ENCODE results near the gene SUOX.

The SUOX gene

GRCh38 chr12:55970775-55971174 is 26.3 kb upstream of the SUOX start:
- TF ChIP-seq EZH2 (IDR thresholded peaks at IDR 0.05; ENCODE audit: borderline replicate concordance, low read depth, low read length, severe bottlenecking), result no peak
- TF ChIP-seq, protein P1, sequence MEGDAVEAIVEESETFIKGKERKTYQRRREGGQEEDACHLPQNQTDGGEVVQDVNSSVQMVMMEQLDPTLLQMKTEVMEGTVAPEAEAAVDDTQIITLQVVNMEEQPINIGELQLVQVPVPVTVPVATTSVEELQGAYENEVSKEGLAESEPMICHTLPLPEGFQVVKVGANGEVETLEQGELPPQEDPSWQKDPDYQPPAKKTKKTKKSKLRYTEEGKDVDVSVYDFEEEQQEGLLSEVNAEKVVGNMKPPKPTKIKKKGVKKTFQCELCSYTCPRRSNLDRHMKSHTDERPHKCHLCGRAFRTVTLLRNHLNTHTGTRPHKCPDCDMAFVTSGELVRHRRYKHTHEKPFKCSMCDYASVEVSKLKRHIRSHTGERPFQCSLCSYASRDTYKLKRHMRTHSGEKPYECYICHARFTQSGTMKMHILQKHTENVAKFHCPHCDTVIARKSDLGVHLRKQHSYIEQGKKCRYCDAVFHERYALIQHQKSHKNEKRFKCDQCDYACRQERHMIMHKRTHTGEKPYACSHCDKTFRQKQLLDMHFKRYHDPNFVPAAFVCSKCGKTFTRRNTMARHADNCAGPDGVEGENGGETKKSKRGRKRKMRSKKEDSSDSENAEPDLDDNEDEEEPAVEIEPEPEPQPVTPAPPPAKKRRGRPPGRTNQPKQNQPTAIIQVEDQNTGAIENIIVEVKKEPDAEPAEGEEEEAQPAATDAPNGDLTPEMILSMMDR (IDR thresholded peaks at IDR 0.05; ENCODE audit: borderline replicate concordance, extremely low read depth, low read length, poor library complexity, severe bottlenecking), result no peak
- H3K4me3 ChIP-seq (ENCODE audit: low read depth in 1 of 2, low read length in 2 of 2), result no peak overlapping the region
- no peaks in the 10 kb centered on the region for H3K27me3 ChIP-seq (ENCODE audit: insufficient read depth, low read length, poor library complexity)
- peaks cover 58% of the 10 kb centered on the region for H3K79me2 ChIP-seq (ENCODE audit: insufficient read depth, low read length)
- H3K4me2 ChIP-seq (ENCODE audit: insufficient read depth, low read length), result no peak overlapping the region
- no peak overlapping the region for H3K9ac ChIP-seq (ENCODE audit: low read depth, low read length)
- no peak for ATAC-seq (ENCODE audit: insufficient read depth, low read depth)
- H3K27ac ChIP-seq (ENCODE audit: low read length), result no peak overlapping the region
- no peak for DNase-seq
- peaks cover 44% of the 10 kb centered on the region for H3K36me3 ChIP-seq (ENCODE audit: insufficient read depth, low read length)
- H2AFZ ChIP-seq (ENCODE audit: low read depth, low read length), result no peak overlapping the region
- no peaks in the 10 kb centered on the region for H3K9me3 ChIP-seq (ENCODE audit: insufficient read depth, low read length, severe bottlenecking)
- no peaks in the 10 kb centered on the region for H4K20me1 ChIP-seq (ENCODE audit: insufficient read depth, low read length)
- H3K4me1 ChIP-seq (ENCODE audit: insufficient read depth, low read length), result peaks cover 76% of the 10 kb centered on the region

DNA sequence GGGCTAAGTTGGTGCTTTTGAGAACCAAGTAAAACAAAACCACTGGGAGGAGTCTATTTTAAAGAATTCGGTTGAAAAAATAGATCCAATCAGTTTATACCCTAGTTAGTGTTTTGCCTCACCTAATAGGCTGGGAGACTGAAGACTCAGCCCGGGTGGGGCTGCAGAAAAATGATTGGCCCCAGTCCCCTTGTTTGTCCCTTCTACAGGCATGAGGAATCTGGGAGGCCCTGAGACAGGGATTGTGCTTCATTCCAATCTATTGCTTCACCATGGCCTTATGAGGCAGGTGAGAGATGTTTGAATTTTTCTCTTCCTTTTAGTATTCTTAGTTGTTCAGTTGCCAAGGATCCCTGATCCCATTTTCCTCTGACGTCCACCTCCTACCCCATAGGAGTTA is 25.0 kb upstream of the SUOX start:
- peaks cover 76% of the 10 kb centered on the region for H3K4me1 ChIP-seq (ENCODE audit: insufficient read depth, low read length)
- TF ChIP-seq, protein P1 (IDR thresholded peaks at IDR 0.05; ENCODE audit: borderline replicate concordance, extremely low read depth, low read length, poor library complexity, severe bottlenecking), result no peak
- TF ChIP-seq EZH2 (IDR thresholded peaks at IDR 0.05; ENCODE audit: borderline replicate concordance, low read depth, low read length, severe bottlenecking), result no peak
- H3K4me2 ChIP-seq (ENCODE audit: insufficient read depth, low read length), result peak overlapping the region; percentile 66
- no peak overlapping the region; the same call in 1 of the 2 replicates for H3K9ac ChIP-seq (ENCODE audit: low read depth, low read length)
- H3K79me2 ChIP-seq (ENCODE audit: insufficient read depth, low read length), result peaks cover 65% of the 10 kb centered on the region
- H4K20me1 ChIP-seq (ENCODE audit: insufficient read depth, low read length), result 0 out of 2 replicates have a peak, but pooled peaks cover 2% of the 10 kb centered on the region
- H3K9me3 ChIP-seq (ENCODE audit: insufficient read depth, low read length, severe bottlenecking), result no peaks in the 10 kb centered on the region
- no peak overlapping the region for H2AFZ ChIP-seq (ENCODE audit: low read depth, low read length)
- DNase-seq (no peak), ATAC-seq (ENCODE audit: insufficient read depth, low read depth) (no peak)
- peaks cover 55% of the 10 kb centered on the region for H3K36me3 ChIP-seq (ENCODE audit: insufficient read depth, low read length)
- H3K27me3 ChIP-seq (ENCODE audit: insufficient read depth, low read length, poor library complexity), result no peaks in the 10 kb centered on the region
- H3K27ac ChIP-seq (ENCODE audit: low read length), result peak overlapping the region; percentile 16; the same call in 1 of the 2 replicates
- H3K4me3 ChIP-seq (ENCODE audit: low read depth in 1 of 2, low read length in 2 of 2), result no peak overlapping the region

DNA sequence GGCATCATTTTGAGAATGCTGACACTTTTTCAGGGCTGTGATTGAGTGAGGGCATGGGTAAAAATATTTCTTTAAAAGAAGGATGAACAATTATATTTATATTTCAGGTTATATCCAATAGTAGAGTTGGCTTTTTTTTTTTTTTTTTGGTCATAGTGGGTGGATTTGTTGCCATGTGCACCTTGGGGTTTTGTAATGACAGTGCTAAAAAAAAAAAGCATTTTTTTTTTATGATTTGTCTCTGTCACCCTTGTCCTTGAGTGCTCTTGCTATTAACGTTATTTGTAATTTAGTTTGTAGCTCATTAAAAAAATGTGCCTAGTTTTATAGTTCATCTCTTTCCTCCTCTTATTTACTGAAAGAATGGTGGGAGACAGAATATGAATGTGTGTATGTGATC is 24.6 kb upstream of the SUOX start:
- Histone ChIP-seq H3K9ac (ENCODE audit: low read depth, low read length) (peak overlapping the region; percentile 59), H3K36me3 (ENCODE audit: insufficient read depth, low read length) (peaks cover 57% of the 10 kb centered on the region), H3K79me2 (ENCODE audit: insufficient read depth, low read length) (peaks cover 65% of the 10 kb centered on the region), H3K27me3 (ENCODE audit: insufficient read depth, low read length, poor library complexity) (no peaks in the 10 kb centered on the region), H4K20me1 (ENCODE audit: insufficient read depth, low read length) (0 out of 2 replicates have a peak, but pooled peaks cover 2% of the 10 kb centered on the region), H3K27ac (ENCODE audit: low read length) (peak overlapping the region; percentile 74), H3K9me3 (ENCODE audit: insufficient read depth, low read length, severe bottlenecking) (no peaks in the 10 kb centered on the region), H2AFZ (ENCODE audit: low read depth, low read length) (no peak overlapping the region), H3K4me2 (ENCODE audit: insufficient read depth, low read length) (peak overlapping the region; percentile 66), H3K4me1 (ENCODE audit: insufficient read depth, low read length) (peaks cover 74% of the 10 kb centered on the region), H3K4me3 (ENCODE audit: low read depth in 1 of 2, low read length in 2 of 2) (peak overlapping the region in 1 of 2 experiments; percentile 64; a peak in 3 of 4 replicates)
- no peak for ATAC-seq (ENCODE audit: insufficient read depth, low read depth)
- TF ChIP-seq EZH2 (IDR thresholded peaks at IDR 0.05; ENCODE audit: borderline replicate concordance, low read depth, low read length, severe bottlenecking), result no peak
- TF ChIP-seq, protein P1 (IDR thresholded peaks at IDR 0.05; ENCODE audit: borderline replicate concordance, extremely low read depth, low read length, poor library complexity, severe bottlenecking), result no peak
- no peak for DNase-seq

All from DND-41 (cell line).